HPDE6-E6E7 (cell line): ENCODE results near the gene P4HA1.
"Not testable (repeated sequence)": the region's sequence is repeated elsewhere in the genome, so short reads cannot be mapped to it uniquely, and the experiment has no call there.

Source experiments
- DNase-seq: peaks from one replicate; pipeline ENCODE4 v3.0.0; 2011; ENCODE audit warnings: missing footprints; ENCODE audit errors: extremely low spot score

The P4HA1 gene

DNA sequence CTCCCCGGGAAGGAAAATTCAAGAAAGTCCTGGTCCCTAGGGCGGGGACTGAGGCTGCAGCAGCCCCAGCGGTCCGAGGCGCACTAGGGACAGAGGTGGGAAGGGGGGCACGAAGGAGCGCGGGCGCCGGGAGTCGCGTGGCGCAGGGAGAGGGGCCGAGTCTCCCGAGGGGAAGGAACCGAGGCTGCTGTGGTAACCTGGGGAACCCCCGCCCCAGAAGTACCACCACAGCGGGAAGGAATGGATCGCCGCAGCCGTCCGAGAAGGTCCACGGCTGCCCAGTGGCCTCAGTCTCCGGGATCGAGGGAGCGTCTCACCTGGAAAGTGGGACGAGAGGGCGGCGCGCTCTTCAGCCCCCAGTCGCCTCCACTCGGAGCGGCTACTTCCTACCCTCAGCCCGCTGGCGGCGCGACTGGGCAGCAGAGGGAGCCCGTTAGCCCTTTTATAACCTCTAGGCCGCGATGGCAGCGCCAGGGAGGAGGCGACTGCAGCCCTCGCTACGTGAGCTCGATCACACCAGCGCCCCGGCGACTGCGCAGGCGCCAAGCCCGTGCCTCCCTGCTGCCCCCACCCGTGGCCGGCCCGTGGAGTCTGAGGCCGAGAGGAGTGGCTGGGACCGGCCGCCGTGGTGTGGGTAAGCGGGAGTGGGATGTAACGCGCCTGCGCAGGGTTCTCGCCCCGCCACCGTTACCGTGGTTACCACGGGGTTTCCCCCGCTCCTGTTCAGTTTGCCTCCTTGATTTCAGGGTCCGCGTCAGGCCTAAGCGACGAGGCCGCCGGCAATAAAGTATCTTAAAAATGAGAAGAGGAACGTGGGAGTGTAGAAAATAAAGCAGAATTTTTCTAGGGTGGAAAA lies at the start of gene P4HA1:
Gene P4HA1, minus strand, starts transcription at position 418 of the 856 bp plus-strand sequence. CDS start 21,983 bp downstream, outside the sequence.
- DNase-seq, result peak; percentile 95

DNA sequence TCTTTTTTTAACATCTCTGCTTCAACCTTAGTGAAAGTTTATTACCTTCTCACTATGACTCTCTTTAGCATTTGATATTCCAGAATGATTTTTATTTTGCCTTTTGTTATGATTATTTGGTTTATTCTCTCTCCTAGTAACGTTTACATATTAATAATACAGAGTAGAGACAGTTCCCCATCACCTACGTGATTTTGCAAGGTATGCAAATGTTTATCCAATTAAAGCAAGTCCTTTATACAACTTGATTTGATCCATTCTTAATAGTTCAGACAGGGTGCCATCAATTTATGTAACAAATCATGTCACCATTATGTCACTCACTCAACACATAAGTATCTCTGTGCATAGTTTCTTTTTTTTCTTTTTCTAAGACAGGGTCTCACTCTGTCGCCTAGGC lies 44.9 kb upstream of the P4HA1 start:
- no peak for DNase-seq

DNA sequence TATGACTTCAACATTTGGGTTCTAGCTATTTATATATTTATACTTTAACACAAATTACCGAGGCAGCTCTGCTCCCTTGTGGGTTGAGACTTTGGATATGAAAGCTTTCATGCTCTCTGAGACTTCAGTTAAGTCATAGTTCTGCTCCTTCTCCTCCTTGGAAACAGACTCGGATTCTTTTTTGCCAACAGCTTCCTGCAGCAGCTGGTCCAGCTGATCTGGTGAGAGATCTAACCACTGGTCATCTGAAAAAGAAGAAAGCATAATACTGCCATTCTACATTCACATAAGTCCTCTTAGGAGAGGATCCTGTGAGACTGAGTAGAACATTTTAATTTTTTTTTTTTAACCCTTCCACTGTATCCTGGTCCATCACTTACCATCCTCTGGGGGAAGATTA lies 42.6 kb upstream of the P4HA1 start:
- no peak for DNase-seq

DNA sequence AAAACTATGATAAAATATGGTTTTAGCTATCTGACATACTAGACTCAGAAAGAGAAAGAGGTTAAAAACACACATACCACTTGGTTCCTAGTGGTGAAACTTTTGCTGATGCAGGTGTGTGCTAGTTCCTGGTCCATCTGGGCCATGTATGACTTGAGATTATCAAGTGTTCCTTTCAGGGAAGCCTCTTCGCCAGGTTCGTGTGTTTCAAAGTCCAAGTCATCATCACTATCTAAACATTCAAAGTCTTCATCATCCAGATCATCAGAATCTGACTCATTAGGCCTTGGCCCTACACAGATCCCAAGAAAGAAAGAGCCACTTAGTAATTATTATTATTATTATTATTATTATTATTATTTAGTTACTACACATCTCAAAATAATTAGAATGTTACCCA lies 40.0 kb upstream of the P4HA1 start:
- no peak for DNase-seq

DNA sequence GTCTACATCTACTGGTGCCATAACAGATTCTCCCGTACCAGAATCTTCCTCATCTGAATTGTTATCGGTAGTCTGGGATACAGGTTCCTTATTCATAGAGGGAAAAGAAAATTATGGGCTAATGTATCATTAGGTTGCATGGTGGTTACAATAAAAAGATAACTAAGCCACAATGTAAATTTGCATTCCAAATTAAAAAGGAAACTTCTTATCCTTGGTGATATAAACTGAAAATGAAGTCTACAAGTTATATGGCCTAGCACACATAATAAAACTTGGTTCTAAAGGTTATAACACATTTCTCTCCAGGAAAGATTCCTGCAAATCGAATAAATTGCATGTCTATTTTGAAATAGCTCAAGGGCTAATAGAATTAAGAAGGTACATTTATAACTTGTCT lies 38.1 kb upstream of the P4HA1 start:
- no peak for DNase-seq

DNA sequence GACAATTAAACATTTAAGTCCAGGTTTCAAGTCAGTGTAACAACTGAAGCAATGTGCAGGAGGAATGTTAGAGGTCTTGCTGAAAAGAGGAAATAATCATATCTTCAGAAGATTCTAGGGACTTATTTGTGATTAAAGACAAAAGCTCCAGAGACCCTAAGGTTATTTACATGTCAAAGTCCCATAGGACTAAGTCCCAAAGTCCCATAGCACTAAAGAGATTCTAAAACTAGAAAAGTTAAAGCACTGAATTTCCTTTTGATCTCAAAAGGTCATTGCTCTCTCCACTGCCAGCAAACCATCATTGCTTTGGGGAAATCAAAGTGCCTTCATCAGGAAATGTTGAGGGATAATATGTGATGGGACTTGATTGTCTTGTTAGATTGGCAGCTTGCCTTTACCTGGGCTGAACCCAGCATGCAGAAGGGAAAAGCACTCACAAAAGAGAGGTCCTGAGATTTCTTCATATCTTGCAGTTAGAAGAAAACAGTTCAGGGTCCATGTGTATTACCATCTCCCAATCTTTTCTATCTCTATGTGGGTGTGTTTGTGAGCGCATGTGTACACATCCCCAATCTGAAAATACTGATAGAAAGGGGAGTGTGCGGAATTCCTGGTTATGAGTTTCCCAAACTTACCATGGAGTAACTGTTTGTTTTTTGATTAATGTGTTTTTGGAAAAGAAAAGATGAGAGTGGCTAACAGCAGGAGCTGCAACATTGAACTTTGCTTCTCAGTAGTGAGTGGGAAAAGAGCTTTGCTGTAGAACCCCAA lies 35.4 kb upstream of the P4HA1 start:
- DNase-seq, result no peak

DNA sequence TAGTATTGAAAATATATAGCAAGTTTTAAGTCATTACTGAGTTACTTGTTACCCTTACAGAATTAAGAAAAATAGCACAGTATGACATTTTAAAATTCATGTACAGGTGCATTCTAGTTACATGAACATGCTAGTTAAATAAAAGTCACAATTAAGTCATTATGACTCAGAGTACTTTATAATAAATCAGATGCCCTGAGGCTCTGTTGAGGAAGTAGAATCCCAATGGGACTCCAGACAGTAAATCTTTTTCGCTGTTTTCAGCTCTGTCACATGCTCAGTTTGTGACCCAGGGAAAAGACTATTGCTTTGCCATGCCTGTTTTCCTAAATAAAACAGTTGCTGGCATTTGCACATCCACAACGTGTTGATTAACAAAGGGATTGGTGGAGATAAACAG lies 34.6 kb upstream of the P4HA1 start:
- no peak for DNase-seq

DNA sequence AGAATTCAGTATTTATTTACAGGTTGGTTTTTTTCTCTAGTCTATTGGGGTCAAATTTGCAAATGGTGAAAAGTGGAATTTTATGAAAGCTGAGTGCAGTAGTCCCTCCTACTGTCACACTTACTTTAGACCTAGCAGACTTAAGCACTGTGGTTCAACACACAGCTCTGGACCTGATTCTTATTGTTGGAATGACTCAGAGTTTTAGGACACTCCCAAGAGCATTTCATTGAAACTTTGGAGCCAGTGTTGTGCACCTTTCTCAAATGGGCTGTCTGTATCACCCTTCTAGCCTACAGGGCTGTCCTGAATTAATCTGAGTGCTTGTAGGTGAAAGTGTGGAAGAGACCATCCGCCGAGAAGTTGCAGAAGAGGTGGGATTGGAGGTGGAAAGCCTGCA lies 29.7 kb upstream of the P4HA1 start:
- DNase-seq, result no peak

DNA sequence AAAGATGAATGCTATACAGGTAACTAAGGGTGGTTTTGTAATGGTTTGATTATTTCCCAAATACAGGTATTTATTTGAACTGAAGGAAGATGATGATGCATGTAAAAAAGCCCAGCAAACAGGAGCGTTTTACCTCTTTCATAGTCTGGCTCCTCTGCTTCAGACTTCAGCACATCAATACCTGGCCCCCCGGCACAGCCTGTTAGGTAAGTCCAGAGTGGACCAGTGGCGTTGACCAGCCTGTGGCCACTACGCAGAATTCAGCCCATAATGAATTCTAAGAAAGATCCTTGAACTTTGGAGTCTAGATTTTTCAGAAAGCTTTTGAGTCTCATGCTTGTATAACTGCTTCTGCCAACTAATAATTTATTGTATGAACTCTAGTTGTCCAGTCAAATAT lies 23.3 kb upstream of the P4HA1 start:
- DNase-seq, result no peak

DNA sequence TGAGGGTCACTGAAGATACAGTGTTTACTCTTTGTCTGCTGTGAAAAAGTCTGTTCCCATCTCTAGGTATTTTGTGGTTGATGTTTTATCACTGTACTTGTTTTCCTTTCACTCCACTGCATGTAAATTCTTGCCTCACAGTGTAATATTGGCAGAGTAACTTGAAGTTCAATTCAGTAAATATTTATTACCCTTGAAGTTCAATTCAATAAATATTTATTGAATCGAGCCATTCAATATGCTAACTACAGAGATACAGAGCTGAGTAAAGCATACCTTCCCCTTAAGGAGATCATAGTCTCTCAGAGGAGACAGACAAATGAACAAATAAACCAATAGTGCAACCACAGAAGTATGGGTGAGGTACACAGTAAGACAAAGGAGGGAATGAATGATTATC lies 22.8 kb upstream of the P4HA1 start:
- no peak for DNase-seq

DNA sequence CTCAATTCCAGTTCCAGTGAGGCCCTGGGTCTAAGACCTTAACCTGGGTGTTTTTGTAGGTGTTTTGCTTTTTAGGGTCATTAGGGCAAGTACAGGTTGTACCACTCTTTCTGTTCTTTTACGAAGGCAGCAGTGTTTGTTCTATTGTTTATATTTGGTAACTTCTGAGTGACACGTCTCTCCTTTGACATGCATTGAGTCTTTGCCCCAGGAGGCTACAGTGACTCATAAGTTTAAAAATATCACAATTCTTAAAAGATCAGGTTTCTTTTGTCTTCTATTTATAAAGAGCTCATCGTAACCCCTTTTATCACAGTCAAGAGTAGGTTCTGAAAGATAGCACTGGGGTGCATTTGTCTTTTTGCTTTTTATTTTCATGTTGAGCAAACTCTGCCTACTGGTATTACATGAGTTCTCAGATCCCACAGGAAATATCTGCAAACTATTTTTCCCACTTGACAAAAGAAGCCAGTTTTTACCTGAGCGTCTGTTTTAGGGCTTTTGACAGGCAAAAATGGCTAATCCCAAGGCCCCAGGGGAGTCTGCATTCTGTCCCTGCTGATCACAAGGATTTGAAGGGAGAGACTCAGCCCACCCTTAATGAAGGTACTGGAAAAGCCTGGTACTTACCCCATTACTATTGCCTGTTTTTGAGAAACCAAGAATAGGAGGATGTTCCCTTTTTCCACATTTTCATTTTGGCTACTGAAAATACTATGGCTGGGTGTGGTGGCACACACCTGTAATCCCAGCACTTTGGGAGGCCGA lies 21.5 kb upstream of the P4HA1 start:
- DNase-seq, result peak; percentile 66

DNA sequence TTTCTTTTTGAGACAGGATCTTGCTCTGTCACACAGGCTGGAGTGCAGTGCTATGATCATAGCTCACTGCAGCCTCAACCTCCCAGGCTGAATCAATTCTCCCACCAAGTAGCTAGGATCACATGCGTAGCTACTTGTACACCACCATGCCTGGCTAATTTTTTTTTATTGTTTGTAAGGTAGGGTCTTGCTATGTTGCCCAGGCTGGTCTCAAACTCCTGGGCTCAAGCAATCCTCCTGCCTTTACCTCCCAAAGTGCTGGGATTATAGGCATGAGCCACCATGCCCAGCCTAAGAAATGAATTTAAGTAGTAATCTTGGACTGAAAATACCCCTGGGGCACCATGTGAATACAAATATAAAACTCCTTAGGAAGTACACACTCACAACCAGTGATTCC lies 19.4 kb upstream of the P4HA1 start:
- no peak for DNase-seq

DNA sequence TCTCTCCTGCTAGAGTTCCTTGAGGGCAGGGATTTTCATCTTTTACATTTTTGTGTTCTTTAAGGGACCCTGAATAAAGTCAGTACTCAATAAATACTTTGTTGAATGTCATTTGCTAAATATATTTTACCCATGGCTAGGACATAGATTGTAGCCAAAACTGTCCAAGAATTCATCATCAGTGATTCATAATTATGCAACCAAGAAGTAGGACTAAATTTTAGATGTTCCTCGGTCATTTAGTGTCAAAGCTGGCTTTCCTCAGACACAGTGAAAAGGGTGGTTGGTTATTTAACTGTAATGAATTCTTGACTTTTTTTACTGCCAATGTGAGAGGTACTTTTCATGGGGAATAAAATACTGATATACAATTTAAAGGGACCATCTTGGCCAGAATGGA lies 16.9 kb upstream of the P4HA1 start:
- no peak for DNase-seq

DNA sequence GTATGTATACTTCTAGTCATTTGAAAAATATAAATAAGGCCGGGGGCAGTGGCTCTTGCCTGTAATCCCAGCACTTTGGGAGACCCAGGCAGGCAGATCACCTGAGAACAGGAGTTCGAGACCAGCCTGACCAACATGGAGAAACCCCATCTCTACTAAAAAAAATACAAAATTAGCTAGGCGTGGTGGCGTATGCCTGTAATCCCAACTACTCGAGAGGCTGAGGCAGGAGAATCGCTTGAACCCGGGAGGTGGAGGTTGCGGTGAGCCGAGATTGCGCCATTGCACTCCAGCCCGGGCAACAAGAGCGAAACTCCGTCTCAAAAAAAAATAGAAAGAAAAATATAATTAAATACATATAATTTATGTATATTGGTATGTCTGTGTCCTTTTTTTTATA lies 15.4 kb upstream of the P4HA1 start:
- not testable (repeated sequence) for DNase-seq

DNA sequence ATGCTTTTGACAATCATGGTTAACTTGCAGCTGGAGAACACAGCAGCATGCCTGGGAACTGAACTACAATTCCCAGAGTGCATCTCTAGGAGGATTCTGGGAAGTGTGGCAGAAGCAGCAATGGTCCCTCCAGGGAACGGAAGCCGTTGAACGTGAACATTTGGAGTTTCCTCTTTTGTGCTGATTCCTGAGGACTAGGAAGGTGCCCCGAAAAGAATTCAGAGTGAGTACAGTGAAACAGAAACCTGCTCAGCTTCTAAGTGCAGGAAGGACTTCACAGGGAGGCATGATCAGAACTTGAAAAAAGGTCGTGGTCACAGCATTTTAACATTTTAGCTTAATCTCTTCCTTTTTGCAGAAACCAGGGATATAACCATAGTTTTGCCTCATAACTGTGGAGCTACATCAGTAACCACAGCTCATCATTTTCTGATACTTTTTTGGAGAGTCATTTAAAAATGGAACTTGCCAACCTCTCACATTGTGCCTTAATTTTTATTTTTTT lies 13.7 kb upstream of the P4HA1 start, which contains the start of gene NUDT13:
Gene NUDT13, plus strand, starts transcription at position 111 of the 505 bp plus-strand sequence. CDS start 3,911 bp downstream, outside the sequence.
- no peak for DNase-seq

DNA sequence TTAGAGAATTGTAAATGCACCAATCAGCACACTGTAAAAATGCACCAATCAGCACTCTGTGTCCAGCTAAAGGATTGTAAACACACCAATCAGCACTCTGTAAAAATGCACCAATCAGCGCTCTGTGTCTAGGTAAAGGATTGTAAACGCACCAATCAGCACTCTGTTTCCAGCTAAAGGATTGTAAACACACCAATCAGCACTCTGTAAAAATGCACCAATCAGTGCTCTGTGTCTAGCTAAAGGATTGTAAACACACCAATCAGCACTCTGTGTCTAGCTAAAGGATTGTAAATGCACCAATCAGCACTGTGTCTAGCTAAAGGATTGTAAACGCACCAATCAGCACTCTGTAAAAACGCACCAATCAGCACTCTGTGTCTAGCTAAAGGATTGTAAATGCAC lies 12.6 kb upstream of the P4HA1 start:
- DNase-seq, result not testable (repeated sequence)

DNA sequence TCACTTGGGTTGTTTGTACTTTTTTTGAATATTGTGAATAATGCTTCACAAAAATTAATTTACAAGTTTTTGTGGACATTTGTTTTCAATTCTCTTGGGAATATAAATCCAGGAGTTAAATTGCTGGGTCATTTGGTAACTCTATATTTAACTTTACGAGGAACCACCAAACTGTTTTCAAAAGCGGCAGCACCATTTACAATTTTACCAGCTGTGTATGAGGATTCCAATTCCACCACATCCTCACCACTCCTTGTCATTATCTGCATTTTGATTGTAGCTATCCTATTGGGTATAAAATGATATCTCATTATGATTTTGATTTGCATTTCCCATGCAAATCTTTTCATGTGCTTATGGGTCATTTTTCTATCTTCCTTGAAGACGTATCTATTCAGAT lies 9.6 kb upstream of the P4HA1 start:
- no peak for DNase-seq

DNA sequence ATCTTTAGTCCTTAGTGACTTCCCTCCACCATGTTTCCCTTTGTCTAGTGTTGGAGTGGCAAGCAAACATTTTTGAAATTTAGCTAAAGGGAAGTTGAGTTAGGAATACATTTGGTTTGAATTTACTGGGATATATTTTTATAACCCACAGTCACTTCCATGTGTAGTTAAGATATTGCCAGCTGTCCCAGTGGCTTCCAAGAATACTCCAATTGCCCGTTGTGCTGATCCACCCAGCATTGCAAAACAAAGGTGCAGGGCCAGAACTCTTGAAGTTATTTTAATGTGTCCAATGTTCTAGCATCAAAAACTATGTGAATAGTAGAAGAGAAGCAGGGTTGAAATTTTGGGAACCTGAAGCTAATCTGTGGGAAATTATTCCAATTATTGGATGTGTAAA lies 2.5 kb upstream of the P4HA1 start:
- no peak for DNase-seq

DNA sequence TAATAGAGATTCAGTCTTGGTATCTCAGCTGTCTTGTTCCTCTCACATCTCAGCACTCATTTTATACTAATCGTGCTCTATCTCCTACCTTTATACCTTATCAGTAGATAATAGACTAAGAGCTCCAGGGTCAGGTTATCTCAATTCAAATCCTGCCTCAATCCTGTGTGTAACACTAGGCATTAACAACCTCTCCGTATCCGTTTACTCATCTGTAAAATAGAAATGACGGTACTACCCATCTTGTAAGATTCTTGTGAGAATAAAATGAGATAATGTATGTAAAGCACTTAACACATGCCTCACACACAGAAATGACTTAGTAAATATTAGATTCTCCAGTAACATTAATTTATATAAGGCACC lies 622 bp upstream of the P4HA1 start:
- no peak for DNase-seq

DNA sequence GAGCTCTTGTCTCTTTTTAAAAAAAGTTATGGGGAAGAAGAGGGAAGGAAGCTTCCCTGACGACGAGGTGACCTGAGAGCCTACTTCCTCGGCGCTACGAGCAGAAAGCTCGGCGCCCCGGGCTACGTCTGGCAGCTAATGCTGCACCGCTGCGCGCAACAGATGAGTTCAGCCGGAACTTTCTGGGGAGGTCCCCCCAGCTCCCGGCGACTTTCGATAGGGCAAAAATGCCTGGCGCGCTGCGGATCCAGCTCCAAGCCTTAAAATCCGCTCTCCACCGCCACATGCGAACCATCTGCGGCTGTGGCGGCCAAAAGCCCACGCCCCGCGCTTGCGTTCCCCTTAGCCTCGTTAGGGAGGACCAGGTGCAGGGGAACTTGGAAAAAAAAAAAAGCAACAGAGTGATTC lies 621 bp downstream of the P4HA1 start:
- DNase-seq, result no peak

DNA sequence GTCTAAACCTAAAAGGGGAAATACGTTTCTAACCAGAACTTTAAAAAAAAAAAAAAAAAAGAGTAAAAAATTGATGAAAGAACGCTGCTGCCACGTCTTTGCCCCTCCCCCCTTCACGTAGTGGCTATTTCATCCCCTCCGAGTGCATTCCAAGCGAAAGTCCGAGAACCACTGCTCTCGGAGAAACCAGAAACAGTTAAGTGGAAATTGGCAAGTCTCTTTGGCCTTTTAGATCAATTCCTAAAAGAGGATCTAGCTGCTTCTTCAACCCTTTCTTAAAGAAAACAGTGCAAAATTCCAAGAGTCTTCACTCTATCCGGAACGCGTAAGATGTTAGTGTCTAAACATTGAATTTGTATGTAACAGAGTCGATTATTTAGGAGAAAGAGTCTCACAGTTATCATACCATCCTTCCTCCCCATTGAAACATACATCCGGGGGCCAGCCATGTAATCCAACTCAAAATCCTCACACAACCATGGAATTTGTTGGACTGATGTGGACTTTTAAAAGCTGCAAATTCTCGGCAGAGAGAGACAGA lies 1.1 kb downstream of the P4HA1 start:
- no peak for DNase-seq

DNA sequence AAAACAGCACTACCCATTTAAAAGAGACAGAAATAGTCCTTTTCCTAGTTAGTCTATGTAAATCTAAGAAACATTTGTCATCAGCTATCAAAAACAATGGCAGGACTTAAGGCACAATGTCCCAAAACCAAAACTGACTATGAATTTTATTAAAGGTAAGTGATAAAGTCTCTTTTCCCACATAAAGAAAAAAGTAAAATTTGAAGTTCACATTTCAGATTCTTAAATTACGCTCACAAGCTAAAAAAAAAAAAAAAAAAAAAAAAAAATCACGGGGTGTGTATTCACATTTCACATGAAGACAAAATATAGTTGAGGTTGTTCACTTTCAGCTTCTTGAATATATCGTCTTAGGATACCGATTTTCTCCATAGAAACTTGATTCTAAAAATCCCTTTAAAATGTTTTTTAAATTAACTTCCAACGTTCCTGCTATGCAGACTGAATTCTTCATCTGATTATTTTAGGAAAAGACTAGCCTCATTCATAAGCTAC lies 1.6 kb downstream of the P4HA1 start:
- no peak for DNase-seq
